ENCODE measurements around the gene TNRC6C.
A peak's percentile ranks its signal among the peaks of the same experiment; 100 is the strongest.

The TNRC6C gene

DNA sequence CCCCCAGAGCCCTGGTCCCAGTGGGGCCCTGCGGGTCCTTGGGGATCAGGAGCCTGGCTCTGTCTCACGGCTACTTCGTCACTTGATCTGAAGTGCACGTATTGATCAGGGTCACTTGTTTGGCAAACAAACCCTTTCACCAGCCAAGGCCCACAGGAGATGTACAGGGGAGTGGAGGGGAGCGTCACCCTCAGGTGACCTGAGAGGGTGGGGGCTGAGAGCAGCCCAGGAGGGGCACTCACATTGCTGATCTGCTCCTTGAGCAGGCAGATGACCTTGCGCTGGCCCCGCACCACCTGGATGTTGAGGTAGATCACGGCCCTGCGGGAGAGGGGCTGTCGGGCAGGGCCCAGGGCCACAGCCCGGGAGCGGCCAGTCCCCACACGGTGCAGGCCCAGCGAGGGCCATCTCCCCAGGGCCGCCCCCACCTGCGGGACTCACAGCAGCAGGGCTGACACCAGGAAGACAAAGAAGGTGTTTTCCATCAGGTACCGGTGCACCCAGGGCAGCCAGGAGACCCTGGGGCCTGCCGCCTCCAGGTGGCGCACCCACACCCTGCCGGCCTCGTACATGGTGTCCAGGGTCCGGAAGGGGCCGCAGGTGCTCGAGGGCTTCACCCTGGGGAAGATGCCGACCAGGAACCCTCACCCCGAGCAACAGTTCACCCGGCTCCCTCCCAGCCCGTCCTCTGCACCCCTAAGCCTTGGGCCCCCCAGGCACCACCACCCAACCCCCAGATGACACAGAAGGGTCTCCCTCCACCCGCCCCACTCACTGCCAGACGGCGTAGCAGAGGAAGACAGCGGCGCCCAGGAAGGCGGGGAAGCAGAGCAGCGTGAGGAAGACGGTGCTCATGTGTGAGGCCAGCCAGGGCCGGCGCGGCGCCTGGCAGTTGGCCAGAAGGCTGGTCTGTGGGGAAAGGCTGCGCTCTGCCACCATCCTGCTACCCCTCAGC, 158.8 kb downstream of the TNRC6C start:
- no peak for DNase-seq (ENCODE audit: low read depth in 2 of 2)
- TF ChIP-seq, protein P1, sequence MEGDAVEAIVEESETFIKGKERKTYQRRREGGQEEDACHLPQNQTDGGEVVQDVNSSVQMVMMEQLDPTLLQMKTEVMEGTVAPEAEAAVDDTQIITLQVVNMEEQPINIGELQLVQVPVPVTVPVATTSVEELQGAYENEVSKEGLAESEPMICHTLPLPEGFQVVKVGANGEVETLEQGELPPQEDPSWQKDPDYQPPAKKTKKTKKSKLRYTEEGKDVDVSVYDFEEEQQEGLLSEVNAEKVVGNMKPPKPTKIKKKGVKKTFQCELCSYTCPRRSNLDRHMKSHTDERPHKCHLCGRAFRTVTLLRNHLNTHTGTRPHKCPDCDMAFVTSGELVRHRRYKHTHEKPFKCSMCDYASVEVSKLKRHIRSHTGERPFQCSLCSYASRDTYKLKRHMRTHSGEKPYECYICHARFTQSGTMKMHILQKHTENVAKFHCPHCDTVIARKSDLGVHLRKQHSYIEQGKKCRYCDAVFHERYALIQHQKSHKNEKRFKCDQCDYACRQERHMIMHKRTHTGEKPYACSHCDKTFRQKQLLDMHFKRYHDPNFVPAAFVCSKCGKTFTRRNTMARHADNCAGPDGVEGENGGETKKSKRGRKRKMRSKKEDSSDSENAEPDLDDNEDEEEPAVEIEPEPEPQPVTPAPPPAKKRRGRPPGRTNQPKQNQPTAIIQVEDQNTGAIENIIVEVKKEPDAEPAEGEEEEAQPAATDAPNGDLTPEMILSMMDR (IDR thresholded peaks at IDR 0.05; ENCODE audit: low read depth, low read length), result peak; percentile 24
- no peak overlapping the region for H3K4me3 ChIP-seq (replicated peaks in 1 of 2; ENCODE audit: low read depth in 2 of 2, low read length in 2 of 2)

DNA sequence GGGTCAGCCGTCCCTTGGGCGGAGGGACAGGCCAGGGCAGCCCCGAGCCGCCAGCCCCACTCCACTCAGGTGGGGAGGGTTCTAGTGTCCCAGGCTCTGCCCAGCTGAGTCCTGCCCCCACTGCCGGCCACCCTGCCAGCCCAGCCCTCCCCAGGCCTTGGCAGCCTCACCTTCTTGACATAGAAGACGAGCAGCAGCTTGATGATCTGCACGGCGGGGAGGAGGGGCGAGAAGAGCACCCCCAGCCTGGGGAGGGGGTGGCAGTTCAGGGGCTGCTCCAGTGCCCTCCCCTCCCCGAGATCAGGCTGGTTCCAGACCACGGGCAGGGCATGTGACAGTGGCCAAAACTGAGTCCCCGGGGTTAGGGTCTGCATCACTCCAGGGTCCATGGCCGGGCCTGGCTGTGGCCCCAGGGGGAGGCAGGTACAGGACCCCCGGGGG, 160.3 kb downstream of the TNRC6C start:
- DNase-seq (ENCODE audit: low read depth in 2 of 2), result no peak
- no peak overlapping the region for H3K4me3 ChIP-seq (replicated peaks in 1 of 2; ENCODE audit: low read depth in 2 of 2, low read length in 2 of 2)
- TF ChIP-seq, protein P1 (IDR thresholded peaks at IDR 0.05; ENCODE audit: low read depth, low read length), result no peak

DNA sequence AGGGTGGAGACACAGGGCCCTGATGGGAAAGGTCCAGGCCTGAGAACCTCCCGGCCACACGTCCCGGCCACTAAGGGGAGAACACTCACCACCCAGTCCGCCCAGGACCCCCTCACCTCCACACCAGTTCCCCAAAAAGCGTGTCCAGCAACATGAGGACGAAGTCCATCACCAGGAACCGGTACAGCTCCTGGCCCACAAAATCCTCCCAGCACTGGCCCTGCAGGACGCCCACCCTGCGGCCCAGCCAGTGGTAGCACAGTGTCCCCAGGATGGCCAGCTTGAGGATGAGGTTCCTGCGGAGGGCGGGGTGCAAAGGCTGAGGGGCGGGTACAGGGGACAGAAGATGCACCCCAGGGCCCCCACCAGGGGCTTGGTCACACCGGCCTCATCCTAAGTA, 162.0 kb downstream of the TNRC6C start:
- TF ChIP-seq, protein P1 (IDR thresholded peaks at IDR 0.05; ENCODE audit: low read depth, low read length), result no peak
- H3K4me3 ChIP-seq (replicated peaks in 1 of 2; ENCODE audit: low read depth in 2 of 2, low read length in 2 of 2), result no peak overlapping the region
- DNase-seq (ENCODE audit: low read depth in 2 of 2), result no peak

DNA sequence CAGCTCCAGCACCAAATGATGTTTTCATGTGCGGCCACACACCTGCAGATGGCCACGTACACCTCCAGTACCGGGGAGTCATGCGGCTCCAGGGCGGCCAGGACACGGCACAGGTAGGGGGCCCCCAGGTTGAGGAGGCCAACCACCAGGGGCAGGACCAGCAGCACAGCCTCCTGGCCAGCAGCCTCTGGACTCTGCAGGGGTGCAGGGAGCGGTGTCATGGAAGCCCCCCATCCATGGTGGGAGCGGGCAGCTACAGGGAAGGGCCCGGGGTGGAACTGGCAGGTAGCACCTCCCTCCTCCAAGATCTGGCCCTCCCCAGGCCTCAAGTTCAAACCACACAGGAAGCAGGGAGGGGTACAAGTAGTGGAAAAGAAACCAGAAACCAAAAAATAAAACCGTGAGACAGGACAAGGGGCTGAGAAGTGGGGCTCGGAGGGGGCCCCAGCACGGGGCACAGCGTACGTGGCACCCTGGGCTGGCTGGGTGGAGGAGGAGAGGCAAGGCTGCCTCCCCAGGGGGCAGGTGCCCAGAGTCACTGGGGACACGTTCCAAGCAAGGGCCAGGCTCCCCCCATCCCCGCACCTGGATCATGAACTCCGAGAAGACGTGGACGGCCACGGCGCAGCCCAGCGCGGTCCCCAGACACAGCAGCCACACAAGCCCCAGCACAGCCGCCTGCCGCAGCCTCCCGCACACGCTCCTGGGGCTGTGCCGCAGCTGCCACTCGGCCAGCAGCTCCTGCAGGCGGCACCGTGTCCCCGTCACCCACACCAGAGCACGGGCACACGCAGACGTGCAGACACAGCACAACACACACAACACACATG, 162.7 kb downstream of the TNRC6C start:
- TF ChIP-seq, protein P1 (IDR thresholded peaks at IDR 0.05; ENCODE audit: low read depth, low read length), result no peak
- DNase-seq (ENCODE audit: low read depth in 2 of 2), result no peak
- H3K4me3 ChIP-seq (replicated peaks in 1 of 2; ENCODE audit: low read depth in 2 of 2, low read length in 2 of 2), result no peak overlapping the region

DNA sequence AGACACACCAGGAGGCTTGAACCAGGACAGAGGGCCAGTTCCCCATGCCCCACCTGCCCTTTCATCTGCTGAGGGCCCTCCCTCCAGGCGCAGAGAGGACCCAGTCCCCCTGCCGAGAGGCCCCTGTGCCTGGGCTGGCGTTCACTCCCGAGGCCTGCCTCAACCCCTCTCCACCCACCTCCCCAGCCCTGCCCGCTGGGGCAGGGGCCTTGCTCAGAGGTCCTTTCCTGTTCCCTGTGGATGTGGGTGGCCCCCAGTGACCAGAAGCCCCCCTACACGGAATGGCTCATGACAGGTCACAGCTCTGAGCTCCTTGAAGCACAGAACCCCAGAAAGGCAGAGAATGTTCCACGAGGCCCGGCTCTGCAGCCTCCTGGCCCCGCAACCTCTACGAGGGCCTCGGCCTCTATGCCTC, 163.3 kb downstream of the TNRC6C start:
- no peak overlapping the region for H3K4me3 ChIP-seq (replicated peaks in 1 of 2; ENCODE audit: low read depth in 2 of 2, low read length in 2 of 2)
- TF ChIP-seq, protein P1 (IDR thresholded peaks at IDR 0.05; ENCODE audit: low read depth, low read length), result no peak
- DNase-seq (ENCODE audit: low read depth in 2 of 2), result no peak

DNA sequence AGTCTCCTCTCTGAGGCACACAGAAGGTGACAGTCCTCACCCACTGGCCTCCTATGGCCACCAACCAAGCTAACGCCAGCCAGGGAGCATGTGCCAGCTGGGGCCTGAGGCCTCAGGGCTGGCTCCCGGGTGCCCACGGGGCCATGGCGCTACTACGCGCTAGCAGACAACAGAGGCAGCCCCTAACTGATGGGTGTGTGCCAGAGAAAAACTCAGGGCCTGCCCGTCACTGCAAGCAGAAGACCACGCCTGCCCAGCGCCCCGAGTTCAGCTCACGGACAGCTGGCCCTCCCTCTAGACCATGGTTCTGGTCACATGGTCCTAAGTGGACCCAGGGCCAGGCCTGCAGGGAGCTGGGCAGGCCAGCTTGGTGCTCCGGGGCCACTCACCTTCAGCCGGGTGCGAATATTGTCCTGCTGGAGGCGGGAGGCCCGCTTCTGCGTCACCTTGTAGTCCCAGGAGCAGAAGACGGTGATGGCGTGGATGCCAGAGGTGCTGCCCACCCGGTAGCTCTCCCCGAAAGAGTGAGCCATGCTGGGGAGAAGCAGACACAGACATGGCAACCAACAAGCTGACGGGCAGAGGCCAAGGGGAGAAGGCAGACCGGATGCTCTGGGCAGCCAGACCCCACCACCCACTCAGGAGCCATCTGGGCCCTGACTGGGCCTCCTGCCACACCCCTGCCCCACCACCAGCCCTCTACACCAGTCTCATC, 163.9 kb downstream of the TNRC6C start:
- DNase-seq (ENCODE audit: low read depth in 2 of 2), result no peak
- no peak overlapping the region for H3K4me3 ChIP-seq (replicated peaks in 1 of 2; ENCODE audit: low read depth in 2 of 2, low read length in 2 of 2)
- TF ChIP-seq, protein P1 (IDR thresholded peaks at IDR 0.05; ENCODE audit: low read depth, low read length), result no peak

Measured in cardiac fibroblast (primary cell).